ENCODE results near the gene GPR143.
"Not testable (repeated sequence)": the region's sequence is repeated elsewhere in the genome, so short reads cannot be mapped to it uniquely, and the experiment has no call there.

GPR143 gene

GRCh38 chrX:9765737-9766097 is at the start of gene GPR143:
TSS of gene GPR143 (minus strand) at chrX:9765847. CDS start at chrX:9765817, 30 bp downstream.
- no peak within 1 kb of the TSS for H3K4me3 ChIP-seq (ENCODE audit: low read depth, low read length)
- no peak for TF ChIP-seq CTCF (IDR thresholded peaks at IDR 0.05; ENCODE audit: control insufficient read depth, extremely low read depth, insufficient read depth)
- DNase-seq (ENCODE audit: low read depth): no peak

GRCh38 chrX:9811086-9811485 is 45.4 kb upstream of the GPR143 start:
- DNase-seq (ENCODE audit: low read depth): not testable (repeated sequence)

GRCh38 chrX:9809876-9810275 is 44.2 kb upstream of the GPR143 start:
- DNase-seq (ENCODE audit: low read depth): not testable (repeated sequence)

More at GRCh38 chrX:9811086-9811485, 45.4 kb upstream of the GPR143 start:
- H3K4me3 ChIP-seq (ENCODE audit: low read depth, low read length): not testable (repeated sequence)

GRCh38 chrX:9807355-9808182 is 41.9 kb upstream of the GPR143 start:
- no peak for TF ChIP-seq CTCF (IDR thresholded peaks at IDR 0.05; ENCODE audit: control insufficient read depth, extremely low read depth, insufficient read depth)
- no peak overlapping the region for H3K4me3 ChIP-seq (ENCODE audit: low read depth, low read length)
- no peak for DNase-seq (ENCODE audit: low read depth)

More at GRCh38 chrX:9809876-9810275, 44.2 kb upstream of the GPR143 start:
- H3K4me3 ChIP-seq (ENCODE audit: low read depth, low read length): not testable (repeated sequence)

GRCh38 chrX:9805956-9806355 is 40.3 kb upstream of the GPR143 start:
- H3K4me3 ChIP-seq (ENCODE audit: low read depth, low read length): no peak overlapping the region
- no peak for TF ChIP-seq CTCF (IDR thresholded peaks at IDR 0.05; ENCODE audit: control insufficient read depth, extremely low read depth, insufficient read depth)
- no peak for DNase-seq (ENCODE audit: low read depth)

GRCh38 chrX:9804444-9804843 is 38.8 kb upstream of the GPR143 start:
- no peak overlapping the region for H3K4me3 ChIP-seq (ENCODE audit: low read depth, low read length)
- DNase-seq (ENCODE audit: low read depth): no peak
- no peak for TF ChIP-seq CTCF (IDR thresholded peaks at IDR 0.05; ENCODE audit: control insufficient read depth, extremely low read depth, insufficient read depth)

- no peak overlapping the region for H3K4me3 ChIP-seq (ENCODE audit: low read depth, low read length)
- DNase-seq (ENCODE audit: low read depth): no peak
- TF ChIP-seq CTCF (IDR thresholded peaks at IDR 0.05; ENCODE audit: control insufficient read depth, extremely low read depth, insufficient read depth): no peak
Measured at GRCh38 chrX:9802737-9803136, 37.1 kb upstream of the GPR143 start.
